Hematopoietic multipotent progenitor cell treated with erythropoietin and hydrocortisone succinate and interleukin-3 and kit ligand, for 6 days (in vitro differentiated cells): ENCODE results near the gene ALG3.
"Not testable (repeated sequence)": the region's sequence is repeated elsewhere in the genome, so short reads cannot be mapped to it uniquely, and the experiment has no call there.

Experiments
- DNase-seq: peaks from one replicate; pipeline ENCODE4 v3.0.0-alpha.2; 2015

The ALG3 gene

DNA sequence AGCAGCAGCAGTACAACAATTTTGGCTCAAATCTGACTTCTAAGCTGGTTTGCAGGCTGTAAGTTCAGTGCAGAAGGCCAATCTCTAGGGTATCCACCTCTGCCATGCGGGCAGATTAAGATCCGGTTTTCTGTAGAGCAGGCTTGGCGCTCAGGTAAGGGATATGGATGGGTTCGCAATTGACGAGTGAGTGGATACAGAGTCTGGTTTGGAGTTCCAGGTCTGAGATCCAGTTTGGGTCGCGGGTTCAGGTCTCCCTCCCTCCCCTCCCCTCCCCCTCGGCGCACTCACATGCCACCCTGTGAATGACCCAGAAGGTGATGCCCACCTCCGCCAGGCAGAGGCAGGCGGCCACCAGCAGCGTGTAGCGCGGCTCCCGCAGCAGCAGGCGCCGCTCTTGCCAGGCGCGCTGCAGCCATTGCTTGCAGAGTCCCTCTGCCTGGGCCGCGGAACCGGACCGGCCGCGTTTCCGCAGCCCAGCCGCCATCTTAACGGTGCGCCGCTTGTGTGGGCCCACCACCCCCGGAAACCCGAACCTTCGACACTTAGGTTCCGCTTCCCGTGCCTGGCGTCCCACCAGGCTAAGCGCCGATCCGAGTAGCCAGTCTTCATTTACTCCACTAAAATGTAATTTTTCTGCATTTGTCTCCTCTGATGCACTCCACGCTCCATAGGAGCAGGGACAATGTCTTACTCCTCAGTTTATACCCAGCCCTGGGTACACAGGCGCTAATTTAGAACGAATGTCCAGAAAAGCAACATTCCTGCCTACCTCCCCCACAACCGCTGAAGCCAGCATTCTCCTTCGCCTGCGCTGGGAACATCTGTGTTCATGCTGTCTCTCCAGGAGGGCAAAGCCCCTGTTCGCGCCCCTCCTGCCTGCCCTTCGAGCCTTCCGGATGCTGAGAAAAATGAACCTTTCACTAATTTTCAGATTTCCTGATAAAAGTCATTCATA is at the start of gene ALG3:
ALG3 (minus strand) TSS at position 509 of the 958 bp plus-strand sequence; CDS start at position 487, 22 bp downstream.
- peak; percentile 93 for DNase-seq

- no peak for DNase-seq
Observed at GRCh38 chr3:184296616-184297015, 47.9 kb upstream of the ALG3 start.

GRCh38 chr3:184295771-184296170 is 47.0 kb upstream of the ALG3 start:
- DNase-seq, result no peak

GRCh38 chr3:184291738-184292445 is 43.1 kb upstream of the ALG3 start:
- DNase-seq, result no peak

DNA sequence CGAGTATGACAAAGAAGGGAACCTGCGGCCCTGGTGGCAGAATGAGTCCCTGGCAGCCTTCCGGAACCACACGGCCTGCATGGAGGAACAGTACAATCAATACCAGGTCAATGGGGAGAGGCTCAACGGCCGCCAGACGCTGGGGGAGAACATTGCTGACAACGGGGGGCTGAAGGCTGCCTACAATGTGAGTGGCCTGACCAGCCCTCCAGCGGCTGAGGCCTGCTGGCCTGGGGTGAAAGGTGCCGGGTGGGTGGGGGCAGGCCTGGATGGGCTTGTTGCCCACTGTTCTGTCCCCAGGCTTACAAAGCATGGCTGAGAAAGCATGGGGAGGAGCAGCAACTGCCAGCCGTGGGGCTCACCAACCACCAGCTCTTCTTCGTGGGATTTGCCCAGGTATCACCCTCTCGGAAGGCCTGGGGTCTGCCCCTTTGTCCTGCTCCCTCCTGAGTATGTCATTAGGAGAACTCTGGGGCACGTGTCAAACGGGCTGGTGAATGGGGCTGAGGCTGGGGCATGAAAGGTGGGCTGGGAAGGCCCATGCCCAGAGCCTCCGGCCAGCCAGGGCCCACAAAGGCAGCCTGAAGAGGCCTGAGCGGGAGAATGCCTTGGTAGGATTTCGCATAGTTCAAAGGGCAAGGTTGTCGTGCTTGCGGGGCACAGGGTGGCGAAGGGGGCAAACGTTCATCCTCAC is 42.4 kb upstream of the ALG3 start:
- DNase-seq, result no peak

- DNase-seq, result no peak
Observed at GRCh38 chr3:184290331-184290730, 41.6 kb upstream of the ALG3 start.

DNA sequence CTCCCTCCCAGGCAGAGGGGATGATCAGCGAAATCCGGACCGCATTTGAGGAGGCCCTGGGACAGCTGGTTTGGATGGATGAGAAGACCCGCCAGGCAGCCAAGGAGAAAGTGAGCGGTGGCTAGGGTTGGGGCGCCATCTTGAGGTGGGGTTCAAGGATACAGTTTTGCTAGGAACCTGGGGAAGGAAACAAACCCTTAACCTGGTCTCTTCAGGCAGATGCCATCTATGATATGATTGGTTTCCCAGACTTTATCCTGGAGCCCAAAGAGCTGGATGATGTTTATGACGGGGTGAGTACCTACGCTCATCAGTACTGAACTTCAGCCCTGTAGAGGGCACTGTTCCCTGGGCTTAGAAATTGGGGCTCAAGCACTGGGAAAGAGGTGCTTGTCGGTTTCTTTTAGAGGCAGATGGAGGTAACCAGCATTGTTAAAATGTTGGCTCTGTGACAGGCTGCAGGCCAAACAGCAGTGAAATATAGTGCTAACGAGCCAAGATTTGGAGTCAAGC is 40.7 kb upstream of the ALG3 start:
- DNase-seq, result peak; percentile 78

GRCh38 chr3:184284696-184285095 is 35.9 kb upstream of the ALG3 start:
- DNase-seq, result peak; percentile 67

DNA sequence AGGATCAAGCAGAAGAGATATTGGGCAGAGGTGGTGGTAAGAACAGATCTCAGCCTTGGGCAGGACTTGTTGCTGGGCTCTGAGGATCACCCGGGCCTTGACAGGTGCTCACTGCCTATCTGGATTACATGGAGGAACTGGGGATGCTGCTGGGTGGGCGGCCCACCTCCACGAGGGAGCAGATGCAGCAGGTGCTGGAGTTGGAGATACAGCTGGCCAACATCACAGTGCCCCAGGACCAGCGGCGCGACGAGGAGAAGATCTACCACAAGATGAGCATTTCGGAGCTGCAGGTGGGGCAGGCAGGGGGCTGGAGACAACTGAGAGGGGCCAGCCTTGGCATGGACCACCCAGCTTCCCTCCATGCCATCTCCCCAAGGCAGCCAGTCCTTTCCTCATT is 34.9 kb upstream of the ALG3 start:
- no peak for DNase-seq

DNA sequence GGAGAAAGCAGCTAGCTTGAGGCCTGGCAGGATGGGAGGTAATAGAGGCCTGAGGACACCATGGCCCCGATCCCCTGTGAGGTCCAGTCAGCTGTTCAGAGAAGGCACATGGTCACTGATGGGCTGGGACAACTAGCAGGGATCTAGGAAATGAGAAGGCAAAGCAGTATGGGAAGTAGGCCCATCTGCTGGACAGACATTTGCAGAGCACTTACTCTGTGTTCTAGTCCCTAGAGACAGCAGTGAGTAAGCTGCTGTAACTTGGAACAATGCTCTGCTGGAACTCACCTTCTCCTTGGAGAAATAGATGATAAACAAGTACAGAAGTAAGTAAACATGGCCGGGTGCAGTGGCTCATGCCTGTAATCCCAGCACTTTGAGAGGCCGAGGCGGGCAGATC is 34.2 kb upstream of the ALG3 start:
- no peak for DNase-seq

DNA sequence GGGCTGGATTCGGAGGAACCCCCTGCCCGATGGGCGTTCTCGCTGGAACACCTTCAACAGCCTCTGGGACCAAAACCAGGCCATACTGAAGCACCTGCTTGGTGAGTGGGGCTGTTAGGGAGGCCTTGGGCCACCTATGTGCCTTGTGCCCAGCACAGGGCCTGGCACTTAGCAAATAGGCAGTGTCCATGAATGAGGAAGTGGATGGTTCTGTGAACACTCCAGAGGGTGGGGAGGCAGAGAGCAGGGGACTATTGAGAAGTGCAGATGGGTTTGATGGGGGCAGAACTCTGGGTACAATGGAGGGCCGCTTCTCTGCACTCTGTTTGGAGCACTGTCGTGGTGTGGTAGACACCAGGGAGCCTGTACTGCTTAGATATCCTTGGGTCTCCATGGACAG is 28.6 kb upstream of the ALG3 start:
- DNase-seq, result no peak

DNA sequence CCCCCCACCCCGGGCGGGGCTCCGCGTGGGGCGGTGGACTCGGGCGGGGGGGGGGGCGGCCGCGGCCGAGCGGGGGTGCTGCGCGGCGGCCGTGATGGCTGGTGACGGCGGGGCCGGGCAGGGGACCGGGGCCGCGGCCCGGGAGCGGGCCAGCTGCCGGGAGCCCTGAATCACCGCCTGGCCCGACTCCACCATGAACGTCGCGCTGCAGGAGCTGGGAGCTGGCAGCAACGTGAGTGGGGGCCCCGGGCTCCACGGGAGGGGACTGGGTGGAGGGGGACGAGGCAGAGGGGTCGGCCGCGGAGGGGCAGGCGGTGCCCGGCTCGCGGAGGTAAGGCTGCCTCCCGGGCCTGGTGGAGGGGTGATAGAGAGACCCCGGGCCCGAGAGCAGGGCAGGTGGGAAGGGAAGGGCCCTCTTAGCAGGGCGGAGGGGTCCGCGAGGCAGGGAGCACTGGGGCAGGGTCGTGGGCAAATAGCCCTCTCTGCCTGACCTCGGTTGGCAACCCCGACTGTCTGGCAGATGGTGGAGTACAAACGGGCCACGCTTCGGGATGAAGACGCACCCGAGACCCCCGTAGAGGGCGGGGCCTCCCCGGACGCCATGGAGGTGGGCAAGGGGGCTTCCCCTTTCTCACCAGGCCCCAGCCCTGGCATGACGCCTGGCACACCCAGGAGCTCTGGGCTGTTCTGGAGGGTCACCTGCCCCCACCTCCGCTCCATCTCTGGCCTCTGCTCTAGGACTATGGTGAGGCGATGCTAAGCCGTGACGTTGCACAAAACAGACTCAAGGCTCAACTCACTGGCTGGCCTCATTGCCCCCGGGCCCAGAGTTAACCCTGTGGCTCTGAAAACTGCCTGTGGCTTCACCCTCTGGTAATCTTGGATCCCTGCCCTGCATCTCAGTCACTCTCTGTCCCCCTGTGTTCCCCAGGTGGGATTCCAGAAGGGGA is 27.5 kb upstream of the ALG3 start, which contains the start of gene ECE2:
ECE2 (plus strand) TSS at position 62 of the 950 bp plus-strand sequence; CDS start at position 194, 132 bp downstream.
- no peak for DNase-seq

DNA sequence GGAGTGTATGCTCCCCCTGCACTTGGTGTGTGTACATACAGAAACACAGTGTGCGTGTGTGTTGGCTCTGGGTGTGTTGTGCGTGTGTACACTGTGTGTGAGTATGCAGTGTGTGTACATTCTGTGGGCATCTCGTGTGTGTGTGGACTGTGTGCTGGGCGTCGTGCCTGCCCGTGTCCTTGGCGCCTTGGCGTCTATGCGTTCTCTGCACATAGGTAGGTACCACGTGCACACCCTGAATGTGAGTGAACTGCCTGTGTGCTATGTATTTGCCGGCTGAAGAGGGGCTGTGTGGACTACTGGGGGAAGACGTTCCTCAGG is 26.6 kb upstream of the ALG3 start:
- DNase-seq, result no peak

DNA sequence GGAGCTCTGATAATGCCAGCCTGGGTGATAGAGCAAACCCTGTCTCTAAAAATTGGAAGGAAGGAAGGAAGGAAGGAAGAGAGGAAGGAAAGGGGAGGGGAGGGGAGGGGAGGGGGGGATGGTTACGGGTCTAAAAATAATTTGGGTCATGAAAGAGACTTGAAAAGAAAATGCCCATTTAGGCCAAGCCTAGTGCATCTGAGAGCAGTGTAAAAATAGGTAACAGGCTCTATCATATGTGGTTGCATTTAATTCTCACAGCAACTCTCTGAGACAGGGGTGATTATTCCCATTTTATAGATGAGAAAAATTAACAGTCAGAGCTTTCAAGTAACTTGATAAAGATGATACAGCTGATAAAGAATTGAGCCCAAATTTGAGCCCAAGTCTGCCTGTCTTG is 23.5 kb upstream of the ALG3 start:
- no peak for DNase-seq

DNA sequence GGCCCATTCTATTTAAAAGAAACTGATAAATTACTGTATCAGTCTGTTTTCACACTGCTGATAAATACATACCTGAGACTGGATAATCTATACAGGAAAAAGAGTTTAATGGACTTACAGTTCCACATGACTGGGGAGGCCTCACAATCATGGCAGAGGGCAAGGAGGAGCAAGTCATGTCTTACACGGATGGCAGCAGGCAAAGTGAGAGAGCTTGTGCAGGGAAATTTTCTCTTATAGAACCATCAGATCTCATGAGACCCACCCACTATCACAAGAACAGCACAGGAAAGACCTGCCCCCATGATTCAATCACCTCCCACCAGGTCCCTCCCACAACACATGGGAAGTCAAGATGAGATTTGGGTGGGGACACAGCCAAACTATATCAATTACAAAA is 18.5 kb upstream of the ALG3 start:
- not testable (repeated sequence) for DNase-seq

DNA sequence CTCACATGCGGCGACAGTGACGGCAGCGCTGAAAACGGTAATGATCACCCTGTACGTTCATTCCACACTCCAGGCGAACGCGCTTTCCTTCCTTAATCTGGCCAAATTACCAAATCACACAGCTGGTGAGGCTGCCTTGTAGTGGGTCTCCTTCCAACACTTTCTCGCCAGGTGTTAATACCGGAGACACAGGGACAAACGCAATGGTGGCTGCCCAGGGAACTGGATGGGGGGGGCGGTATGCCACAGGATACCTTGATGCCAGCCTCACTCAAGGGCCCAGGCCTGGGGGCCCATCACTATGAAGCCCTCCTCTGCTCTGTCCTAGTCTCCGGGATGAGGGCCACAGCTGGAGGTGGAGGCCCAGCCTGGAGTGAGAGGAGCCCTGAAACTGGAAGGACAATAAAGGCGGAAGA is 14.0 kb upstream of the ALG3 start:
- DNase-seq, result no peak

DNA sequence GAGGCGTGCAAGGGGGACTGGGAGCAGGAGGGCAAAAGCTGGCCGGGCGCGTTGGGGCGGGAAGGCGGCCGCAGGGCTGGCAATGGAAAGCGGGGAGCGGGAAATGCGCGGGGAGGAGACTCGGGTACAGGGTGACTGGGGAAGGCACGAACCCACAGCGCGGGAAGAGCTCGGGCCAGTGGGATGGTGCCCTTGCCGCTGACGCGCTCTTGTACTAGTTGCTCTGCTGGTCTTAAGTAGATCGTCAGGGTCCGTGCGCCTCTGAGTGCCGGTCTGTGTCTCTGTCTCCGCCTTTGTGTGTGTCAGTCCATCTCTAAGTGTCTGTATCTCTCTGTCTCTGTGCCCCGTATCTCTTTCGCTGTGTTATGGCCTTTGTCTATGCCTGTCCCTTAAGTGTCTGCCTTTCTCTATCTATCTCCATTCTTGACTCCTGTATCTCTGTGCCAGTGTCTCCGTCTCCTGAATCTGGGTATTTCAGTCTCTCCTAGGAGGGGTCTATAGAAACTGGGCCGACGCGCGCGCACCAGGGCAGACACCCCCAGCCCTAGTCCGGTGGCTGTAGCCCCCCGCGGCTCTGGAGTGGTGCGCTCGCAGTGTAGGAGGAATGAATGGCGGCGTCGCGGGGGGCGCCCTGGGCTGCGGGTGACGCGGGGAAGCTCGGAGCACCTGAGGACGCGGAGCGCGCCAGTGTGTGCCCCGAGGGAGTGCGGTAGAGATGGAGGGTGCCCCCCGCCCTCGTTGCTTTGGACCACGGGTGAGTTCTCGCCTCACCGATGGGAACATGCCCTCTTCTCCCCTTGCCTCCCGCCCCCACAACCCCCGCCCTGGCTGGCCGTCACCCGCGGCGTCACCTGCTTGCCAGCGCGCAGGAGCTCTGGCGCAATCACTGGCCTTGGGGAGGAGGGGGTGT is 13.3 kb upstream of the ALG3 start:
- DNase-seq, result peak; percentile 55

DNA sequence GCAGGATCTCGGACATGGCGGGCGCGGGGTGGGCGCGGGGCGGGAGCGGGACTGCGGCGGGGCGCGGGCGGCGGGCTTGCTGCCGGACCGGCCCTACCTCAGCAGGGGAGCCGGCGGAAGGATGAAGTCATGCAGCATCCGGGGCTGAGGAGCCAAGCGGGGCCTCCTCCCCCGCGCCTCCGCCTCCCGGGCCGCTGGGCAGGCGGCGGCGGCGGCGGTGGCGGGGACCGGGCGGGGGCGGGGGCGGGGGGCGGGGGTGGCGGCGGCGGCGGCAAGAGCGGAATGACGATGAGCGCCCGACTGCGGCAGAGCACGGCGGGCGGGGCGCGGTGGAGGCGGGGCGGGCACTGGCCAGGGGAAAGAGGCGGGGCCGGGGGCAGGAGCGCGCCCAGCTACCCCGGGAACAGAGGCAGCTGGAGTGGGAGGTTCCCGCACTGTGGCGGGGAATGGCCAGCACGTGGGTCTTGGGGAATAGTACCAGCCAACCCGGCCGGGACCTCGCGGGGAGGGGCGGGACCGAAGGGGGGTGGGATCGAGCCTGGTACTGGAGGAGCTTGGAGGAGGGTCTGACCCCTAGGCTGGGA is 12.6 kb upstream of the ALG3 start, which contains the start of gene CAMK2N2:
CAMK2N2 (minus strand) TSS at position 284 of the 584 bp plus-strand sequence; CDS start at position 16, 268 bp downstream.
- peak; percentile 60 for DNase-seq

- DNase-seq, result no peak
Observed at GRCh38 chr3:184260724-184261269, 12.0 kb upstream of the ALG3 start.
